GM19438 (cell line): ENCODE results near the gene TP63.
A peak's percentile ranks its signal among the peaks of the same experiment; 100 is the strongest.

ENCODE experiments used
- ATAC-seq: cut with Tn5 transposase; IDR thresholded peaks from one replicate; pipeline ENCODE4 v1.9.1; 2021; ENCODE audit warnings: low read depth; ENCODE audit not compliant: unreplicated experiment

TP63 gene

DNA sequence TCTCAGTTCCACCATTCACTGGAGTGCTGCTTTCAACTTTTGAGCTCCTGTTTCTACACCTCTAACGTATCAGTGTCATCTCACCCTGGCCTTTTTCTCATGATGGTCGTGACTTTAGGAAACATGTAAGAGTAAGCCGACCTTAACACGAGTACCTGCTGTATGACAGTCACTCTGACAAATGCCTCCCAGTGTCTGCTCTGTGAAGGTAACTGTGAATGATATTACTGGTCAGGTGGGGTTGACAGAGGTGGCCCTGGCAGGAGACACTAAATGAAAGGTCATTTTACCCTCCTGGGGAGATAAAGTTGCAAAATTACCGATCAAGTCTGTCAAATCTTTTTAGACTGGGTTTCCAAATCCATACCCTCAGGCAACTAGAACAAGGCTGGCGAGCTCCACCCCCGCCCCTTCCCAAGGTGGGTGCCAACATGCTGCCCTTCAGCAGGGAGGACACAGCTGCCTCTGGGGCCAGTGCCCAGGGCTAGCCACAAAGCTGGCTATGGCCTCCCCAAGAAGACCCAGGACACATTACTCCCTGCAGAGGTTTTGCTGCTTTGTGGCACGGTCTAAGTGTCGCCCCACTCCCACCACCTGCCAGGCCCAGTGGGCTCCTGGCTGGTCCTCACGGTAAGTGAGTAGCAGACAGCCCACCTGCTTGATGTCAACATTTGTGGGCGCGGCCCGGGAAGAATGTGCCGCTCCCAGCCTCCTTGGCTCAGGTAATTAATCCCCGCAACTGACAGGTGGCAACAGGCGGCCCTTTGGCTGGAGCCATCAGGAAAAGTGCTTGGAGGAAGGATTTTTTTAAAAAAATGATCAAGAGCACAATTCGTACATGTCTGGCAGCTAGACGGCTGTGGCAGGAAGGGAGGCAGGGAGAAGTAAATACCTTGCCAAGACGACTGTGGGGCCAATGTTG lies 211.8 kb downstream of the TP63 start:
- ATAC-seq = no peak

DNA sequence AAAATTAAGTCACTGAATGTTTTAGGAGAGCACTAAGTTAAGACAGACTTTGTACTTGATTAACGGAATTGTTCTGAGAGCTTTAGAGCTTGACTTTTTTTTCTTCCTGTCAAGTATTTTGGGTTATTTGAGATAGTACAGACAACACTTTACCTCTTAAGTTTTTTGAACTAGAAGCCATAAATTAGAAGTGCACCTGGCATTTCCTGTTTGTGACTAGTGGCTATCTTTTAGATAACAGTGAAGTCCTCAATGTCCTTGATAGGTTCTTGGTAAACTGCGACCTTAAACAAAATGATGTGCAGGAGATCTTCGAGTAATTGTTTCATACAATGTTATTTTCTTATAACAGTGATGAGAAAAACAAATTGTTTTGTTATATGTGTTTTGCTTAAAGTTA lies 213.9 kb downstream of the TP63 start:
- no peak for ATAC-seq

DNA sequence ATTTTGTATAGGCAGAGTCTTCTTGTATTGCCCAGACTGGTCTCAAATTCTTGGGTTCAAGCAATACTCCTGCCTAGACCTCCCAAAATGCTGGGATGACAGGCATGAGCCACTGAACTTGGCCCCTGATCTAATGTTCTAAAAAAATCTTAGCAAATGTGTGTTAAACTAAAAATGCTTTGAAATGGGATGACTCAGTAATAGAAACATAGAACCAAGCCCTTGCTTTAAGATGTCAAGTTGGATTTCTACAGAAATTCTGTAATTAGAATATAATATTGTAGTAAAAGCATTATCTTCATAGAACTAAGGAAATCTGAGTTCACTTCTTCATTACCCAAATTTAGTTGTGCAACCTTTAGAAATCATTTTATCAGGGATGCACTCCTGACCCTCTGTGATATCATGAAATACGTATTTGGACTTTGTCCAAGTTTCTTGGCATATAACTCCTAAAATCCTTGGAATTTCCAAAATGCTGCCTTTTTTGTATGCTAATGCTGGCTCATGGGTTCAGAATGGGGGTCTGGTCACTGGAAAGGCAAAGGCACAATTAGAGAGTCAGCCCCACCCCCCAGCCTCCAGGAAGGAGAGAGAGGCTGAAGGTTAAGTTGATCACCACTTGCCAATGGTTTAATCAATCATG lies 217.3 kb downstream of the TP63 start:
- no peak for ATAC-seq

DNA sequence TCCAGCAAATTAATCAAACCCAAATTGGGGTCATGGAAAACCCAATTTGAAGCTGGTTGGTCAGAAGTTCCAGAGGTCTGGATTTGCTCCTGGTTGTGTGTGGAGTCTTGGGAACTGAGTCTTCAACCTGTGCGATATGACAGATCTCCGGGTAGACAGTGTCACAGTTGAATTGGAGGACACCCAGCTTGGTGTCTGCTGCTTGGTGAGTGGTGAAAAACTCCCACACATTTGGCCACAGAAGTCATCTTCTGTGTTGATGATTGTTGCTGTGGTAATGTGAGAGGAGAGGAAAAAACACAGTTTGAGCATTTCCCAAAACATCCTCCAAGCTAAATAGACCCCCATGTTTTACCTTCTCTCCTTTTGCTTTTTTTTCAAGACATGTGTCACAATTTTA lies 218.1 kb downstream of the TP63 start:
- ATAC-seq = no peak

DNA sequence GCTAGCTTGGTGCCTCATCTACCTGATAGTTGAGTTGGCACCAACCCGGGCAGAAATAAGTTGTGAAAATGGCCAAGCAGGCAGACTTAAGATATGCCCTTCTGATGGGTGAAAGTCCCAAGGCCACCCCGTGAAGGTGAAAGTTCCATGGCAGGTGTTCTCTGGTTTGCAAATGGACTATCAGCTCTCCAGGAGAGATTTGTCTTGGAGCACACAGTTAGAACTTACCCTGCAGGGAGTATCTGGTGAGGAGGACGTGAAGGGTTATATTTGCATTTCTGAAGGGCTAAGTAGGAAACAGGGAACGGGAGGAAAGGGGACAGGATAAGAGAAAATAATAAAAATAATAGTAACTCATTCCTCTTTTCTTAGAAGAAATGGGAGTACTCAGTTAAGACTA lies 220.5 kb downstream of the TP63 start:
- no peak for ATAC-seq

DNA sequence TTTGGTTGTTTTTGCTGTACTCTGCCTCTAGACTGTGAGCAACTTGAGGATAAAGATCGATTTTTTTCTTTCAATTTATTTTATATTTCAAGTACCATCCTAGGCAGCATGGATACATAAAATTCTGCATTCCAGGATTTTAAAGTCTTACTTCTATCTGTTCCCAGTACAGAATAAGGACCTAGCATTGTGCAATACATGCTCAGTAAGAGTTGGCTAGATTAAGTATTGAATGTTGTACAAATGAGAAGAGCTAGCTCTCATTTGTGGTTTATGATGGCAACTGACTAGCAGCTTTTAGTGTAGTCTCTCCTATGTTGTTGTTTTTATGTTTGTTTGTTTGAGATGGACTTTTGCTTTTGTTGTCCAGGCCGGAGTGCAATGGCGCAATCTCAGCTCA lies 222.7 kb downstream of the TP63 start:
- ATAC-seq = no peak

DNA sequence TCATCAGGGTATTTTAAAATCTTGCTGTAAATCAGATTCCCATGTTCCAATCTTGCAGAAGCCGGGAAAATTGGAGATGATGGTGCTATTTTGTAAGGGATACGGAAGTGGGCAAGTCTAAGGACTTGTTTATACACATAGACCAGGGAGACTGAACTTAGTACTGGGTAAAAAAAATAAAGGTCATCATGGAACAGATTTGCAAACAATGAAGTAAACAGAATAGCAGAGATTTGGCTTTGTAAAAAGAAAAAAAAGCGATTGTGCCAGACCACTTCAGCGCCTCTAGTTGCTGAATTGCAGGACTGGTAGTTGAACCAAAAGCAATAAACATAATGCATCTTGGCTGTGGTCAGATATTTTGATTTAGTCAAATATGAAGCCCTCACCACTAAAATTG lies 229.1 kb downstream of the TP63 start:
- ATAC-seq = no peak

DNA sequence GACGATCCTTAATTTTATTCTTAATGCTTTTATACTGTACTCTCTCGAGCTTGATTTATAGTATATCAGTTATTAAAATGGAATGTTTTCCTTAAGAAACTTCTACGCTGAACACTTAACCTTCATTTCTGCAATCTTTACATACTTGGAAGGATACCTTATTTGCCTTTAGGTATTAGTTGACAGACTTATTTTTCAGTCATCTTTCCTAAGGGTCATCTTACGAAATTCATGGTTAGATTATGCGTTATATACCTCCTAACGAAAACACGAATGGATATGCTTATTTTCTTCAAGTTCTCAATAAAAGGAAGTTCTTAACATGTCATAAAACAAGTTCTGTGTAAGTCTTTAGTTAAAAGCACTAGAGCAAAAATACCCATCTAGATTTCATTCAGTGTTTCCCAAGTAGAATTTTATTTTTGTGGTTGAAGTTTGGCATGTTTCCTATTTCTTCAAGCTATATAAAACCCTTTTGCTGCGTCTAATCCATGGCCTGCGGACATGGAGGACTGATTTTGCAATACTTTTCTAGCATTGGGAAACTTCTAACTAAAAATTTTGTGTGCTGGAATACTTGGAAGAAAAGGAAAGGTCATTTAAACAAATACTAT lies 231.3 kb downstream of the TP63 start:
- no peak for ATAC-seq

DNA sequence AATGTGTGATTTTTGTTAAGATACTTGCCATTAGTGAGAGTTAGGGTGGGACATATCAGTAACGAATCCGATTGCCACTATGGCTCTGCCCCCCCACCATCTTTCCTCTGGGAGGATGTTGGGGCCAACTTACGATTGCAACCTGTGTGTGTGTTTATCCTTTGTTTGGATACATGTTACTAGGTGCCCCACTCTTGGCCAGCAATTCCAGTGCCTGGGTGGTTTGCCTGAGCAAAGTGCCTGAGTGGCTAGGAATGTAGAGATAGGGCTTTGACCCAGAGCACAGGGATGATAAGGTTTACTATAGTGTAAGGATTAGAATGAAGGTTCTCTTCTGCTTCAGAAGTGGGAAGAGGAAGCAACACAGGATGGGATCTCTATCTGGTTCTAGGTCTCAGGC lies 231.8 kb downstream of the TP63 start:
- no peak for ATAC-seq

DNA sequence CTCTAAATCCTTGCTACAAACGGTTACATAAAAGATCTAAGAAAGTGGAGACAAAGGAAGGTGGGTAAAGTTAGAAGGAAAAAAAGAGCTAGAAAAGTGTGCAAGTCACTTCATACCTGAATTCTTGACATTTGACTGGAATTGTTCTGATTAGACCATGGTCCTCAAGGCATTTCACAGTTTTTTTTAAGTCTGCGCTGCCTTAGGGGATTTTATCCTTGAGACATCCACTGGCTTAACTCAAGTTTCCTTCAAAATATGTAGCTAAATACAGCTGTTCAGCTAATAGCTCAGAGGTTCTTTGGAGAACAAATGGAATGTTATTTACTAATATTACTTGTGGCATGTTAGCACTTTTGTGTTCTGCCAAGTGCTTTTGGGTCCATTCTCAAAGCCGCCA lies 236.9 kb downstream of the TP63 start:
- ATAC-seq = no peak

DNA sequence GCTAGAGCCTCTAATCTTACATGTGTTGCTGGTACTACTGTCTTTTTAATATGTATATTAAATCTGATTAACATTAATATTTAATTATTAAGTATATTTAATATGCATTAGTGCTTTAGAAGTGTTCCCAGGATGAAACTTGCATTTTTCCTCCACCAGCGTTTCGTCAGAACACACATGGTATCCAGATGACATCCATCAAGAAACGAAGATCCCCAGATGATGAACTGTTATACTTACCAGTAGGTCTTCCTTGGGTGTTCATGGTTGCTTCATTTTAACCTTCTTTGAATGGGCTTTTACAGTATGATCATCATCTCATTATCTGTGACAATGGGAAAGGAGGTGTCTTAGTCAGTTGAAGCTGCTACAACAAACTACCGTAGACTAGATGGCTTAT lies 238.0 kb downstream of the TP63 start:
- ATAC-seq = no peak

DNA sequence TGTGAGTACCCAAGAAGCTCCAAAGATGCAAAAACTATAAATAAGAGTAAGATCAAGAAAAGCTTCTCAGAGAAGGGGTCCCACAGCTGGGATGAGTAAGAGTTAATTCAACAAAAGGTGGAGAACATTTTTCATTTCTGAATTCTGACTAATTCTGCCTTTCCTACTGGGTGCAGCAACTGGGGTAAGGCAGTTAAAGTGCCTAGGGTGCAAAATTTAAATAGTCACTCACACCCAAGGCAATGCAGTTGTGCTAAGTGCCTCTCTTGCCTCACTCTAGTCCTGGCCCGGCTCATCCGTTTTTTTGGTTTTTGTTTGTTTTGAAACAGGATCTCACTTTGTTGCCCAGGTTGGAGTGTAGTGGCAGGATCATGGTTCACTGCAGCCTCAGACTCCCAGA lies 240.2 kb downstream of the TP63 start:
- ATAC-seq = no peak

DNA sequence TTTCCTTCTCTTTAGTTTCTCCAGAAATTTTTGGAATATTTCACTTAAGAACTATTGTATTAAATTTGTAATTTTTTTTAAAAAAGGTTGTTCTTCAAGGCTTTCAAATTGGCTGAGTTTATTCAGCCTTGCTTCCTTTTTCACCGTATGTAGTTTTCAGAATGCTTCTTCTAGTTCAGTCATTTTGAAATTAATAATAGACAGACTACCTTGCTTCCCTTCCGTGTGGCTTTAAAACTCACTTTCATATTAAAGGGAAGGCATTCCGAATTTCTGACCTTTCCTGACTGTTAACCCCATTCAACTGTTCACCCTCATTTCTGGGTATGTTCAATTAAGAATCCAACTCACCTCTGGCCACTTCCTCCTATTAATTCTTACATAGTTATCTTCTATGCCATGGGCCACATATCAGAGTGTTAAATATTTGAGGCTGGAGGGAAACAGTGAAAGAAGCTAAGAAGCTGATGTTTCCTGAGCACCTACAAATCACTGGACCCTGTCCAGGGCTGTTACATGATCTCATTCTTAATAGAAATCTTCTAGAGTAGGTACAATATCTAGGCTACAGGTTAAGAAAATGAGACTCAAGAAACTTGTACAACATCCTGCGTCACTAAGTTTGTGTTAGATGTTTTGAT lies 252.0 kb downstream of the TP63 start:
- peak; percentile 63 for ATAC-seq

DNA sequence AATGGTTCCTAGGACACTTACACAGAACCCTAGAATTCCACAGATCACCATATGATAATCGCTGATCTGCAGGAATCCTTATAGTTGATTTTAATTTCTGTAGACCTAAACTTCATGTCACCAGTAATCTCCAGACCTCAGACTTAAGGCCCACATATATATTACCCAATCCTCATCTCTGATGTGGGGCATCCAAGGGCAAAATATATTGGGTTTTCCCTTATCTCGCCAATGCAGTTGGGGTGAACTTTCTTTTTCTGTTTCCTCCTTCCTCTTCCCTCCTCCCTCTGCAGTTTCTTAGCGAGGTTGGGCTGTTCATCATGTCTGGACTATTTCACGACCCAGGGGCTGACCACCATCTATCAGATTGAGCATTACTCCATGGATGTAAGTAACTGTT lies 259.3 kb downstream of the TP63 start:
- no peak for ATAC-seq

DNA sequence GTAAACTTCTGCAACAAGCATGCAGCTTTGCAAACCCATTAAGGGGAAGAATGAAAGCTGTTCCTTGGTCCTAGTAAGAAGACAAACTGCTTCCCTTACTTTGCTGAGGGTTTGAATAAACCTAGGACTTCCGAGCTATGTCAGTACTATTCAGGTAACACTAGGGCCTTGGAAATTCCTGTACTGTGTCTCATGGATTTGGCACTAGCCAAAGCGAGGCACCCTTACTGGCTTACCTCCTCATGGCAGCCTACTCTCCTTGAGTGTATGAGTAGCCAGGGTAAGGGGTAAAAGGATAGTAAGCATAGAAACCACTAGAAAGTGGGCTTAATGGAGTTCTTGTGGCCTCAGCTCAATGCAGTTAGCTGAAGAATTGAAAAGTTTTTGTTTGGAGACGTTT lies 265.3 kb downstream of the TP63 start:
- ATAC-seq = no peak

DNA sequence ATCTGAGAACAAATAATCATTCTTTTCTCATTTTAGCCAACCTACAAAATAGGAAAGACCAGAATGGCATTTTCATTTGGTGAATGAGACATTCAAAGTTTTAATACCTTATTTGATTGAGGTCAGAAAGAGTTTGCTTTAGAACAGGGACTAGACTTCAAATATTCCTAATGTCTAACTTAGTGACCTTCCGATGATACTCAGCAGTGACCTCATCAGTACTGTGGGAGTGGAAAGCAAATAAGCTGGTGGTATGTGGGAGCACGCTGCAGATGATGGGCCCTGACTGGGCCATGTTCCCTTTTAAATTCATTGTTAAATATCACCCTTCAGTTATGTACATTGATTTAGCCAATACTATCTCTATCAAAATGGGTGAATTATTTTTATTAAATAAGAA lies 266.2 kb downstream of the TP63 start:
- ATAC-seq = no peak

DNA sequence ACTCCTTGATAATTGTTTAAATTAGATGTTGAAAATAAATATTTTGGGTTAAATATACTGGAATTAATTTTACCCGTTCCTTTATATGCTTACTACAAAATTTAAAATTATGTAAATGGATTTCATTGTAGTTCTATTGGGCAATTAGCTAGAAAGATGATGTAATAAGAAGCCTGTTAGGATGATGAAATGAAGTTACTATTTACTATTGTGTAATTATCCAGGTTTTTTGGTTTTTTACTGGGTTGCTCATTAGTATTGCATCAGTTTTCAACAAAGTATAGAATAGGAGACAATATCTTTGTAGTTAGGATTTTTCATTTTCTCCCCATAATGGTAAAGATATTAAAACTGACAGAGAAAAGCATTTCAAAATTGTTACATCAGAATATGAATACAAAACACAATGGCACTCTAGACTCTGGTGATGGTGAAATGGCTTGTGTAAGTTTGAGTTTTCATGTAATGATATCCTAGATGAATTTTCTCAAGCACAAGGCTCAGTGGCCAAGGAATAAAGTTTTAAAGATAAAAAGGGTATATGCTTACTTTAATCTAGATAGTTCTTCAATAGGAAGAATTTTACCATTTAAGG lies 267.5 kb downstream of the TP63 start:
- ATAC-seq = no peak

DNA sequence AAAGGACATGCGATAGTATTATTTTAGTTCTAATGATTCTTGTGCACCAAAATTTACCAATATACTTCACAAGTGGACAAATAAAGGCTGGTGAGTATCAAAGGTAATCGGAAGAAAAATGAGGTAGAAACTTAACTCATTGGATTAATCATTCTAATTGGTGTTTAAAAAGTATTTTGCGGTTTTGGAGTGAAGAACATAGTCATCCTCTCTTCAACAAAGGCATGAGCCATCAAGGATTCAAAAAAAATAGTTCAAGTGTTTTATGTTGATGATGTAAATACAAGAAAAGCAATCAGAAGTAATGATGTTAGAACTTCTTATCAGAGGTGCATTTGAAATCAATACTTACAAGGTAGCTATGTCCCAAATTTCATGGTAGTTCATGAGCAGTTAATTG lies 268.0 kb downstream of the TP63 start:
- no peak for ATAC-seq

DNA sequence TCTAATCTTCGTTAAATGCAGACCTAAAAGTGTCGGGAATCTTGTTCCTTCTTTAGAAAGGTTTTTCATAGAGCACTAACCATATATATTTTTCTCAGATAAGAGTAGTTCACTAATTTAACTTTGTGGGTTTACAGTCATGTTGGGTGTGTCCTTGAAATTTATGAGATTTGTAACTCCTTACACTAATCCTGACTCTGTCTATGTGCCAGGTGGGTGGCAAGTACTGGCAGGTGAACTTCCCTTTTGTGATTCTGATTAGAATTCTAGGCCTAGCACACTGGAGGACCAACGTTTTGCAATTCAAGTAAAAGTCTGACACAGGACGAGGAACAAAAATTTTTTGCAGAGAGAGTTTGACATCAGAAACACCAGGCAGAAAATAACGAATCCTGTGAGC lies 269.4 kb downstream of the TP63 start:
- ATAC-seq = no peak

DNA sequence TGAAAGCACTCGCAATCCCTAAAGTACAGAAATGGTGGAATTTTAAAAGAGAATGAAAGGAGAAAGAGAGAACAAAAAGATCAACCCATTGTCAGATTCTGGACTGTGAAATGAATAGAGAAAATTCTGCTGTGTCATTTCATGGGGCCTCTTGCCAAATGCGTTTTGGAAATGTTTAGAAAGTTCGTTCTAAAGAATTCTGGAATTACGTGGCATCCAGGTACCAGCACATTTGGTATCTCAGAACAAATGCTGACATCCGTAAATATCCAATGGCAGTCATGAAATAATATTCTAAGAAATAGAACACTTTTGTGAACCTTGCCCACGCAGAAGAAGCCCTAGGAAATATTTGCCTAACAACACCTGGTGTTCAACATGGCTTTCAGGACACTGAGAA lies 270.3 kb downstream of the TP63 start:
- ATAC-seq = no peak
